ENCODE results near the gene CCDC152. TPM values are rescaled to one million over a fixed set of nuclear protein-coding genes. Genes with fewer than 3 reads are reported as not detected.

Gene CCDC152
- total RNA-seq, 2 experiments from 2014 or later = 12.2 to 13.2 TPM

- intact Hi-C loops (cut with DNase I, micrococcal nuclease) = no loop called here
- peaks cover 26% of the 10 kb centered on the region for H3K36me3 Mint-ChIP-seq (ENCODE audit: low read depth)
- H3K27ac Mint-ChIP-seq = no peak overlapping the region
- DNase-seq = no peak
- peaks cover 16% of the 10 kb centered on the region for H3K9me3 Mint-ChIP-seq (ENCODE audit: low read depth)
- ATAC-seq = no peak
- no peaks in the 10 kb centered on the region for H3K4me1 Mint-ChIP-seq
- POLR2A ChIA-PET = no interaction called here
- no peaks in the 10 kb centered on the region for H3K27me3 Mint-ChIP-seq
- CTCF ChIA-PET = no interaction called here
- H3K4me3 Mint-ChIP-seq = no peak overlapping the region
Observed at GRCh38 chr5:42781584-42781983, 25.0 kb downstream of the CCDC152 start.

- H3K27me3 Mint-ChIP-seq = no peaks in the 10 kb centered on the region
- intact Hi-C loops (cut with DNase I, micrococcal nuclease) = no loop called here
- ChIA-PET POLR2A (no interaction called here), CTCF (no interaction called here)
- DNase-seq = no peak
- H3K27ac Mint-ChIP-seq = no peak overlapping the region
- H3K4me3 Mint-ChIP-seq = no peak overlapping the region
- H3K36me3 Mint-ChIP-seq (ENCODE audit: low read depth) = peaks cover 36% of the 10 kb centered on the region
- H3K4me1 Mint-ChIP-seq = no peaks in the 10 kb centered on the region
- no peak for ATAC-seq
- peaks cover 26% of the 10 kb centered on the region for H3K9me3 Mint-ChIP-seq (ENCODE audit: low read depth)
Observed at GRCh38 chr5:42784132-42784531, 27.5 kb downstream of the CCDC152 start.

- Mint-ChIP-seq H3K9me3 (ENCODE audit: low read depth) (peaks cover 26% of the 10 kb centered on the region), H3K4me1 (no peaks in the 10 kb centered on the region), H3K27ac (no peak overlapping the region), H3K36me3 (ENCODE audit: low read depth) (peaks cover 43% of the 10 kb centered on the region), H3K27me3 (no peaks in the 10 kb centered on the region), H3K4me3 (no peak overlapping the region)
- CTCF ChIA-PET = no interaction called here
- ATAC-seq (no peak), DNase-seq (no peak)
- POLR2A ChIA-PET = no interaction called here
- intact Hi-C loops (cut with DNase I, micrococcal nuclease) = no loop called here
Observed at GRCh38 chr5:42785756-42786155, 29.1 kb downstream of the CCDC152 start.

GRCh38 chr5:42787073-42787472 lies 30.5 kb downstream of the CCDC152 start:
- Mint-ChIP-seq H3K9me3 (ENCODE audit: low read depth) (peaks cover 26% of the 10 kb centered on the region), H3K4me1 (no peaks in the 10 kb centered on the region), H3K27ac (no peak overlapping the region), H3K4me3 (no peak overlapping the region), H3K27me3 (no peaks in the 10 kb centered on the region), H3K36me3 (ENCODE audit: low read depth) (peaks cover 41% of the 10 kb centered on the region)
- ATAC-seq = no peak
- CTCF ChIA-PET = no interaction called here
- POLR2A ChIA-PET = no interaction called here
- DNase-seq = no peak
- intact Hi-C loops (cut with DNase I, micrococcal nuclease) = no loop called here

- H3K27me3 Mint-ChIP-seq = no peaks in the 10 kb centered on the region
Observed at GRCh38 chr5:42787845-42788244, 31.2 kb downstream of the CCDC152 start.

GRCh38 chr5:42791151-42791550 lies 34.5 kb downstream of the CCDC152 start:
- Mint-ChIP-seq H3K36me3 (ENCODE audit: low read depth) (peaks cover 32% of the 10 kb centered on the region), H3K4me3 (no peak overlapping the region), H3K27me3 (no peaks in the 10 kb centered on the region), H3K9me3 (ENCODE audit: low read depth) (peaks cover 18% of the 10 kb centered on the region), H3K27ac (no peak overlapping the region), H3K4me1 (no peaks in the 10 kb centered on the region)
- no peak for DNase-seq
- intact Hi-C loops (cut with DNase I, micrococcal nuclease) = no loop called here
- POLR2A ChIA-PET = no interaction called here
- CTCF ChIA-PET = no interaction called here
- no peak for ATAC-seq

More at GRCh38 chr5:42787845-42788244, 31.2 kb downstream of the CCDC152 start:
- ChIA-PET CTCF (interaction anchor here (0.6 kb wide), 1 partner anchor 131 kb away, joined by 4 read pairs; no protein-coding TSS in a partner anchor), POLR2A (no interaction called here)
- intact Hi-C loops (cut with DNase I, micrococcal nuclease) = no loop called here
- Mint-ChIP-seq H3K4me1 (no peaks in the 10 kb centered on the region), H3K9me3 (ENCODE audit: low read depth) (peaks cover 26% of the 10 kb centered on the region), H3K27ac (no peak overlapping the region), H3K4me3 (no peak overlapping the region), H3K36me3 (ENCODE audit: low read depth) (peaks cover 42% of the 10 kb centered on the region)
- ATAC-seq (no peak), DNase-seq (no peak)

GRCh38 chr5:42798284-42799240 lies 41.9 kb downstream of the CCDC152 start:
- CTCF ChIA-PET = no interaction called here
- Mint-ChIP-seq H3K27ac (no peak overlapping the region), H3K4me3 (no peak overlapping the region), H3K9me3 (ENCODE audit: low read depth) (peaks cover 3% of the 10 kb centered on the region), H3K4me1 (no peaks in the 10 kb centered on the region), H3K36me3 (ENCODE audit: low read depth) (peaks cover 18% of the 10 kb centered on the region), H3K27me3 (no peaks in the 10 kb centered on the region)
- POLR2A ChIA-PET = no interaction called here
- DNase-seq = no peak
- intact Hi-C loops (cut with DNase I, micrococcal nuclease) = no loop called here
- no peak for ATAC-seq

- Mint-ChIP-seq H3K4me3 (no peak overlapping the region), H3K36me3 (ENCODE audit: low read depth) (peaks cover 13% of the 10 kb centered on the region), H3K4me1 (no peaks in the 10 kb centered on the region), H3K27ac (no peak overlapping the region), H3K27me3 (no peaks in the 10 kb centered on the region), H3K9me3 (ENCODE audit: low read depth) (no peaks in the 10 kb centered on the region)
- ATAC-seq (no peak), DNase-seq (no peak)
- intact Hi-C loops (cut with DNase I, micrococcal nuclease) = no loop called here
- POLR2A ChIA-PET = no interaction called here
- CTCF ChIA-PET = no interaction called here
Observed at GRCh38 chr5:42799241-42799608, 42.6 kb downstream of the CCDC152 start.

GRCh38 chr5:42799668-42800114 lies 43.1 kb downstream of the CCDC152 start:
- ChIA-PET CTCF (no interaction called here), POLR2A (no interaction called here)
- ATAC-seq (no peak), DNase-seq (no peak)
- intact Hi-C loops (cut with DNase I, micrococcal nuclease) = no loop called here
- H3K4me1 Mint-ChIP-seq = no peaks in the 10 kb centered on the region
- peaks cover 13% of the 10 kb centered on the region for H3K36me3 Mint-ChIP-seq (ENCODE audit: low read depth)
- H3K9me3 Mint-ChIP-seq (ENCODE audit: low read depth) = no peaks in the 10 kb centered on the region
- H3K4me3 Mint-ChIP-seq = no peak overlapping the region
- no peaks in the 10 kb centered on the region for H3K27me3 Mint-ChIP-seq
- H3K27ac Mint-ChIP-seq = no peak overlapping the region

GRCh38 chr5:42800748-42801330 lies 44.2 kb downstream of the CCDC152 start:
- Mint-ChIP-seq H3K9me3 (ENCODE audit: low read depth) (no peaks in the 10 kb centered on the region), H3K27ac (no peak overlapping the region), H3K36me3 (ENCODE audit: low read depth) (peaks cover 13% of the 10 kb centered on the region), H3K27me3 (no peaks in the 10 kb centered on the region), H3K4me1 (no peaks in the 10 kb centered on the region), H3K4me3 (no peak overlapping the region)
- CTCF ChIA-PET = interaction anchor here (1.1 kb wide), 1 partner anchor 89 kb away, joined by 4 read pairs; no protein-coding TSS in a partner anchor
- DNase-seq (no peak), ATAC-seq (no peak)
- intact Hi-C loops (cut with DNase I, micrococcal nuclease) = no loop called here
- POLR2A ChIA-PET = no interaction called here

- Mint-ChIP-seq H3K4me1 (no peaks in the 10 kb centered on the region), H3K27me3 (no peaks in the 10 kb centered on the region), H3K27ac (no peak overlapping the region), H3K9me3 (ENCODE audit: low read depth) (no peaks in the 10 kb centered on the region), H3K36me3 (ENCODE audit: low read depth) (peaks cover 12% of the 10 kb centered on the region), H3K4me3 (no peak overlapping the region)
- DNase-seq (no peak), ATAC-seq (no peak)
- CTCF ChIA-PET = no interaction called here
- POLR2A ChIA-PET = no interaction called here
- intact Hi-C loops (cut with DNase I, micrococcal nuclease) = no loop called here
Observed at GRCh38 chr5:42801516-42802166, 45.0 kb downstream of the CCDC152 start.

Data from activated CD4-positive, alpha-beta T cell treated with anti-CD3 and anti-CD28 coated beads for 36 hours (primary cell).